ENCODE measurements around the gene TBC1D2. TPM values are rescaled to one million over a fixed set of nuclear protein-coding genes. Genes with fewer than 3 reads are reported as not detected.

The TBC1D2 gene
- total and polyA plus RNA-seq, 2 of the 13 experiments (the other 11 are each of a cell fraction or from before 2014, with no cell fraction given) = 2.0 to 2.8 TPM

DNA sequence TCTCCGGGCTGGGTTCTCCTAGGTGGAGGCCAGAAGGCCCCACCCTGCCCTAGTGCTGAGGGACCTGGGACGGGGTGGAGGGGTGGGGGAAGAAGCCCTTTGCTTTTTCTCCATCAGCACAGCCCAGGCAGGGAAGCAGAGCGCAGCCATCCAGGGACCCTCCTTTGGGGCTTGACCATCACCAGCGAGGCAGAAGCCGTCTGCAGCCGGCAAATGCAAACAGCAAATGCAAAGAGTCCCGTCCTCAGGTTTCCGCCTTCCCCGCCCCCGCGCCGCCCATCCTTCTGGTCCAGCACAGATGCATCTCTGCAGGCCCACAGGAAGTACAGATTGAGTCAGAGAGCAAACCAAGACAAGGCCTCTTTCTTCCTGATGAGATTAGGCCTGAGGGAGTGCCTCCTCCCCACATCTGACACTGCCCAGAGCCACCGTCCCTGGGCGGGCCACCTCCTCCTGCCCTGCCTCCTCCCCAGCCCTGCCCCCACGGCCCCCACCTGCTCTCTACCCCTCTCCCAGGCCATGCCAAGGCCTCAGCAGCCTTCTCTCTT lies 86.4 kb downstream of the TBC1D2 start (continued):
- TF ChIP-seq TCF12 (IDR thresholded peaks at IDR 0.05) (no peak), TCF12 (CRISPR knock-in tag; IDR thresholded peaks at IDR 0.05) (no peak), KLF11 (CRISPR knock-in tag; IDR thresholded peaks at IDR 0.05) (no peak), TEAD2 (CRISPR knock-in tag; IDR thresholded peaks at IDR 0.05) (no peak), CCAR2 (optimal IDR thresholded peaks at IDR 0.05; ENCODE audit: low read depth, low read length) (no peak), ZMYM3 (CRISPR knock-in tag; IDR thresholded peaks at IDR 0.05) (no peak), GLI4 (CRISPR knock-in tag; IDR thresholded peaks at IDR 0.05; ENCODE audit: borderline replicate concordance) (no peak), NAIF1 (CRISPR knock-in tag; IDR thresholded peaks at IDR 0.05; ENCODE audit: borderline replicate concordance) (no peak), ZNF891 (CRISPR knock-in tag; IDR thresholded peaks at IDR 0.05) (no peak), BRD4 (CRISPR knock-in tag; IDR thresholded peaks at IDR 0.05) (no peak), CAMTA2 (CRISPR knock-in tag; IDR thresholded peaks at IDR 0.05; ENCODE audit: borderline replicate concordance) (no peak), ZNF781 (CRISPR knock-in tag; IDR thresholded peaks at IDR 0.05; ENCODE audit: borderline replicate concordance, not compliant biosample characterization) (no peak), BRCA1 (CRISPR knock-in tag; IDR thresholded peaks at IDR 0.05) (no peak), TMF1 (CRISPR knock-in tag; IDR thresholded peaks at IDR 0.05; ENCODE audit: low read depth) (no peak), ZNF124 (CRISPR knock-in tag; IDR thresholded peaks at IDR 0.05) (no peak), ZBTB8A (CRISPR knock-in tag; IDR thresholded peaks at IDR 0.05; ENCODE audit: borderline replicate concordance, low read depth) (no peak), ZMYM4 (CRISPR knock-in tag; IDR thresholded peaks at IDR 0.05) (no peak), GABPA (IDR thresholded peaks at IDR 0.05; ENCODE audit: low read depth, low read length) (no peak), GABPA (CRISPR knock-in tag; IDR thresholded peaks at IDR 0.05; ENCODE audit: low read depth) (peak; percentile 46; the same call in 1 of the 2 replicates), U2AF2 (IDR thresholded peaks at IDR 0.05; ENCODE audit: low read depth, low read length) (no peak), ZSCAN21 (CRISPR knock-in tag; IDR thresholded peaks at IDR 0.05; ENCODE audit: borderline replicate concordance) (no peak)
- TF ChIP-seq, protein P1, sequence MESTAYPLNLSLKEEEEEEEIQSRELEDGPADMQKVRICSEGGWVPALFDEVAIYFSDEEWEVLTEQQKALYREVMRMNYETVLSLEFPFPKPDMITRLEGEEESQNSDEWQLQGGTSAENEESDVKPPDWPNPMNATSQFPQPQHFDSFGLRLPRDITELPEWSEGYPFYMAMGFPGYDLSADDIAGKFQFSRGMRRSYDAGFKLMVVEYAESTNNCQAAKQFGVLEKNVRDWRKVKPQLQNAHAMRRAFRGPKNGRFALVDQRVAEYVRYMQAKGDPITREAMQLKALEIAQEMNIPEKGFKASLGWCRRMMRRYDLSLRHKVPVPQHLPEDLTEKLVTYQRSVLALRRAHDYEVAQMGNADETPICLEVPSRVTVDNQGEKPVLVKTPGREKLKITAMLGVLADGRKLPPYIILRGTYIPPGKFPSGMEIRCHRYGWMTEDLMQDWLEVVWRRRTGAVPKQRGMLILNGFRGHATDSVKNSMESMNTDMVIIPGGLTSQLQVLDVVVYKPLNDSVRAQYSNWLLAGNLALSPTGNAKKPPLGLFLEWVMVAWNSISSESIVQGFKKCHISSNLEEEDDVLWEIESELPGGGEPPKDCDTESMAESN (CRISPR knock-in tag; conservative IDR thresholded peaks at IDR 0.05) = no peak
- TF ChIP-seq, protein P2, sequence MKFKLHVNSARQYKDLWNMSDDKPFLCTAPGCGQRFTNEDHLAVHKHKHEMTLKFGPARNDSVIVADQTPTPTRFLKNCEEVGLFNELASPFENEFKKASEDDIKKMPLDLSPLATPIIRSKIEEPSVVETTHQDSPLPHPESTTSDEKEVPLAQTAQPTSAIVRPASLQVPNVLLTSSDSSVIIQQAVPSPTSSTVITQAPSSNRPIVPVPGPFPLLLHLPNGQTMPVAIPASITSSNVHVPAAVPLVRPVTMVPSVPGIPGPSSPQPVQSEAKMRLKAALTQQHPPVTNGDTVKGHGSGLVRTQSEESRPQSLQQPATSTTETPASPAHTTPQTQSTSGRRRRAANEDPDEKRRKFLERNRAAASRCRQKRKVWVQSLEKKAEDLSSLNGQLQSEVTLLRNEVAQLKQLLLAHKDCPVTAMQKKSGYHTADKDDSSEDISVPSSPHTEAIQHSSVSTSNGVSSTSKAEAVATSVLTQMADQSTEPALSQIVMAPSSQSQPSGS (CRISPR knock-in tag; IDR thresholded peaks at IDR 0.05) = no peak
- TF ChIP-seq, protein P3, sequence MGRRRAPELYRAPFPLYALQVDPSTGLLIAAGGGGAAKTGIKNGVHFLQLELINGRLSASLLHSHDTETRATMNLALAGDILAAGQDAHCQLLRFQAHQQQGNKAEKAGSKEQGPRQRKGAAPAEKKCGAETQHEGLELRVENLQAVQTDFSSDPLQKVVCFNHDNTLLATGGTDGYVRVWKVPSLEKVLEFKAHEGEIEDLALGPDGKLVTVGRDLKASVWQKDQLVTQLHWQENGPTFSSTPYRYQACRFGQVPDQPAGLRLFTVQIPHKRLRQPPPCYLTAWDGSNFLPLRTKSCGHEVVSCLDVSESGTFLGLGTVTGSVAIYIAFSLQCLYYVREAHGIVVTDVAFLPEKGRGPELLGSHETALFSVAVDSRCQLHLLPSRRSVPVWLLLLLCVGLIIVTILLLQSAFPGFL (CRISPR knock-in tag; IDR thresholded peaks at IDR 0.05) = no peak
- TF ChIP-seq, protein P4, sequence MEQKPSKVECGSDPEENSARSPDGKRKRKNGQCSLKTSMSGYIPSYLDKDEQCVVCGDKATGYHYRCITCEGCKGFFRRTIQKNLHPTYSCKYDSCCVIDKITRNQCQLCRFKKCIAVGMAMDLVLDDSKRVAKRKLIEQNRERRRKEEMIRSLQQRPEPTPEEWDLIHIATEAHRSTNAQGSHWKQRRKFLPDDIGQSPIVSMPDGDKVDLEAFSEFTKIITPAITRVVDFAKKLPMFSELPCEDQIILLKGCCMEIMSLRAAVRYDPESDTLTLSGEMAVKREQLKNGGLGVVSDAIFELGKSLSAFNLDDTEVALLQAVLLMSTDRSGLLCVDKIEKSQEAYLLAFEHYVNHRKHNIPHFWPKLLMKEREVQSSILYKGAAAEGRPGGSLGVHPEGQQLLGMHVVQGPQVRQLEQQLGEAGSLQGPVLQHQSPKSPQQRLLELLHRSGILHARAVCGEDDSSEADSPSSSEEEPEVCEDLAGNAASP (CRISPR knock-in tag; IDR thresholded peaks at IDR 0.05; ENCODE audit: borderline replicate concordance) = no peak
- TF ChIP-seq, protein P5, sequence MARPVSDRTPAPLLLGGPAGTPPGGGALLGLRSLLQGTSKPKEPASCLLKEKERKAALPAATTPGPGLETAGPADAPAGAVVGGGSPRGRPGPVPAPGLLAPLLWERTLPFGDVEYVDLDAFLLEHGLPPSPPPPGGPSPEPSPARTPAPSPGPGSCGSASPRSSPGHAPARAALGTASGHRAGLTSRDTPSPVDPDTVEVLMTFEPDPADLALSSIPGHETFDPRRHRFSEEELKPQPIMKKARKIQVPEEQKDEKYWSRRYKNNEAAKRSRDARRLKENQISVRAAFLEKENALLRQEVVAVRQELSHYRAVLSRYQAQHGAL (CRISPR knock-in tag; IDR thresholded peaks at IDR 0.05; ENCODE audit: not compliant biosample characterization) = no peak

Data from HepG2 (cell line).